ENCODE data around the gene PTP4A2.

Gene PTP4A2

GRCh38 chr1:31938184-31938975, at the start of gene PTP4A2:
Gene PTP4A2, minus strand, starts transcription at chr1:31938368. Its CDS starts 19,303 bp downstream, at chr1:31919065.
- DNase-seq: peak; percentile 80 to 83

GRCh38 chr1:31987135-31987619, 49.0 kb upstream of the PTP4A2 start:
- DNase-seq: no peak

GRCh38 chr1:31985430-31985829, 47.3 kb upstream of the PTP4A2 start:
- no peak for DNase-seq

DNA sequence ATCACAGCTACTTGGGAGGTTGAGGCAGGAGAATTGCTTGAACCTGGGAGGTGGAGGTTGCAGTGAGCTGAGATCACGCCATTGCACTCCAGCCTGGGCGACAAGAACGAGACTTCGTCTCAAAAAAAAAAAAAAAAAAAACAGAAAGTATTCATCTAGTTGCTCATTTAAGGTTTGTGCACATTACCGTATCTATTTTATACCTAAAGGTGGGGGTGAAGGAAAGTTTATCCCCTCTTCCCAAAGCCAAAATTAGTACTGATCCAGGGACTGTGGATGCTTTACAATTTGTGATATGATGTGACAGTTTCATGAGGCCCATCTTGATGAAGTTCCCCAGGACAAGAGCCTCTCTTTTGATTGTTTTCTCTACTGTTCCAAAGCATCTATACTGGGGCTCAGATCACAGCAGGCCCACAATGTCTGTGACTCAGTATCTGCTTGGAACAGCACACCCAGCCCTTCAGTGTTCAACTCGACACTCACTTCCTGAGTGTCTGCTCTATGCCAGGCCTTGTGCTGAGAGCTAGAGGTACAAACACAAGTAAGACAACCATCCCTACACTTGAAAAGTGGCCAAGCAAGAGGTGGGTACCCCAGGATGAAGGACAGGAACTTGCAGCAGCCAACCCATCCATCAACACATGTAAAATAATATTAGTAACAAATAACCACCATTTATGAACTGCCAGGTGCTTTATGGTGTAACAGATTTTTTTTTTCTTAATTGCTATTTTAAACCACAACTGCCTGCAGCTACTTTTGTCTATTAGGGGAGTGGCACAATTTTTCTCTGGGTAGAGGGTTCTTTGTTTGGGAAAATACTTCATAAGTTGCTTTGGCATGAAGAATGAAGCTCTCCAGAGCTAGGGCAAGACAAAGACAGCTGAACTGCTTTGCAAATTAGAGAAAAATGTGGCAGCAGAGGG, 46.5 kb upstream of the PTP4A2 start:
- DNase-seq: peak in 1 of 2 donors; percentile 16

- DNase-seq: no peak
These were observed 43.8 kb upstream of the PTP4A2 start for GRCh38 chr1:31981972-31982371.

DNA sequence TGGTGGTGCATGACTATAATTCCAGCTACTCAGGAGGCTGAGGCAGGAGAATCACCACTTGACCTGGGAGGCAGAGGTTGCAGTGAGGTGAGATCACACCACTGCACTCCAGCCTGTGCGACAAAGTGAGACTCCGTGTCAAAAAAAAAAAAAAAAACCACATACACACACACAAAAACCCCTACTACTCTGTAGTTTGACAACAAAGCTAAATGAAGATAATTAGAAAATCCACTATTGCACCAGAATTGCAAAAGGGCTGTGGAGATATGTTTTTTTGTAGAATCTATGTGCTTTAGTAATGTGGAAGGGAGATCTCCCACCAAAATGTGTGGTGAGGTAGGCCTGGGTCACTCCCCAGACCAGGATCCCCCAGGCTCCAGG, 43.3 kb upstream of the PTP4A2 start:
- DNase-seq: no peak

GRCh38 chr1:31980835-31981455, 42.8 kb upstream of the PTP4A2 start:
- DNase-seq: no peak

- no peak for DNase-seq
These were observed 40.8 kb upstream of the PTP4A2 start for GRCh38 chr1:31978843-31979400.

DNA sequence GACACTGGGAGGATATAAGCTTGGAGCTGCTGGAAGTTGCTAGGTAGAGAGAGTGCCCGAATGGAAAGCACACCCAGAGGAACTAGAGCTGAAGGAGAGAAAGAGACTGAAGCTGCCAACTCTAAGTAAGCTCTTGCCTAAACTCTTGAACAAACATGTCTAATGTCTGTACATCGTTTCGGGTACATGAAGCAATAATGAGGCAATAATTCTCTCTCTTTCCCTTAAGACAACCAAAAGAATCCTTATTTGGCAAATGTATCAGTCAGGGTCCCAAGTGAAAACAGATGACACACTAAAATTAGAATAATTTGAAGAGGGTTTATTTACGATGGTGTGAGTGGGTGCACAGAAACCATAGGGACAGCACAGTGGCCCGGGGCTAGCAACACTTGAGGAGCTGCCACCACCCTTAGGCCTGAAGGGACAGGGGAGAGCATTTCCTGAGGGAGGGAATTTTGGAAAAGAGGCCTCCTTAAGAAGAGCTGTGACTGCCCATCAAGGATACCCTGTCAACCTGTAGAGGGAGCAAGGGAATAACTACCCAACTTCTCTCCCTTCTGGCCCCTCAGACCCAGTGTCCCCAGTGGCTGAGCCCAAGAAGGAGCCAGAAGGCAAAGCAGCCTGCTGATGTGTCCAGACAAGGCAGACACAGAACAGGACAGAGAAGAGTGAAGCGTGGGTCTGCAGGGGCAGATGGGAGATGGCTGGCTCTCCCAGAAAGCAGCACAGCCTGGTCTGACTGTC, 39.4 kb upstream of the PTP4A2 start:
- DNase-seq: no peak

- DNase-seq: no peak
These were observed 38.2 kb upstream of the PTP4A2 start for GRCh38 chr1:31976401-31976800.

- DNase-seq: no peak
These were observed 32.7 kb upstream of the PTP4A2 start for GRCh38 chr1:31970873-31971272.

GRCh38 chr1:31961536-31961935, 23.4 kb upstream of the PTP4A2 start:
- no peak for DNase-seq

GRCh38 chr1:31959521-31960340, 21.6 kb upstream of the PTP4A2 start:
- no peak for DNase-seq

GRCh38 chr1:31957701-31958674, 19.8 kb upstream of the PTP4A2 start:
- peak; percentile 48 to 58 for DNase-seq

- peak; percentile 67 to 74 for DNase-seq
These were observed 18.0 kb upstream of the PTP4A2 start for GRCh38 chr1:31955917-31956736.

GRCh38 chr1:31954607-31955283, 16.6 kb upstream of the PTP4A2 start:
- no peak for DNase-seq

DNA sequence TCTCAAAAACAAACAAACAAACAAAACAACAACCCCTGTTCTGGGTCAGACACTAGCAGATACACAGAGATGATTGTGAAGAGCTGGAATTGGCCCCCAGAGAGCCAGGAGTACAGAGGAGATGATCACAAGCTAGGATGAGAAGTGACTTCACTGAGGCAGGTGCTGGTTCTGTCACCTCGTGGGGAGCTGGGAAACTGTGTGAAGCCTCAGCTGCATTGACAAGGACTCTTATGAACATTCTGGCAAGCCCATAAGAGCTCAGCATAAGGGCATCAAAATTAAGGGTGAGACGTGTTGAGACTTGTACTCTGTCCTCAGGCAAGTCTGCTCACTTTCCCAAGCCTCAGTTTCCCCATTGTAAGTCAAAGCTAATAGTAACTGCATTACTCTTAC, 14.7 kb upstream of the PTP4A2 start:
- no peak for DNase-seq

GRCh38 chr1:31951276-31951675, 13.1 kb upstream of the PTP4A2 start:
- no peak for DNase-seq
